DMS53 (cell line): ENCODE results near the gene CDC14C.

Experiments used
- DNase-seq: peaks from one replicate; lab custom pipeline; 2025; lab: John Stamatoyannopoulos, UW

Gene CDC14C

DNA sequence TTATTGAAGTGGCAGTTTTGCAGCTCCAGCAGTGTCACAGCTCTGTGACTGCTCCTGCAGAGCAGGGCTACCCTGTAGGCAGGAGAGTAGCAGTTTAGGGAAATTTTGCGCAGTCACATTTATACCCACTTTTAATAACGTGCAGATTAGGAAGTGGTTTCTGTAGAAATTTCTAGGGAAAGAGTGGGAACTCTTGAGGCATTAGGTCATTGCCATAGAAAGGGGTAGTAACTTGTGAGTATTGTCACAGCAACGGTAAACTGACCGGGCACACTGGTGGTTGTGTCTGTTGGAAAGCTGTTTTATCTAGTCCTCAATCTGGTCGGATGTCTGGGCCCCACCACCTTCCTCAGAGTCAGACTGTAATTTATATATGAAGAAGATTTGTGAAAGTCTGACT, 51.9 kb downstream of the CDC14C start:
- no peak for DNase-seq

DNA sequence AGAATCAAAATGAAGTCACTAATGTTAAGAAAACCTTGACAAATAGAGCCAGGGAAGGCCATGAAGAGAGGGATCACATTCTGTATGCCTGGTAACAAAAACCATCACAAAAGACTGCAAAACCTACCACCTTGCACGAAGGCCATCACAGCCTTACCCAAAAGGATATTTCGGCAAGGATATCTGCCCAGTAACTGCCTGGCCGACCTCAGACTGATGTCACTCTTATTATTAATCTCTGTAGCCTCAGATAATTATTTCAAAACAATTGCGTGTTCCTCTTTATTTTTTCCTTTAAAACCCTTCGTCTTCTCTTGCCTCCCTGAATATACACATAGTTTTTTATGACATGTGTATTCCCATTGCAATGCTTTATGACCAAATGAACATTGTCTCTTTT, 52.5 kb downstream of the CDC14C start:
- no peak for DNase-seq
